HEK293T (cell line): ENCODE measurements around the gene RNF123.
A peak's percentile ranks its signal among the peaks of the same experiment; 100 is the strongest.

Source experiments
- CTBP1 ChIP-seq: fragments of 450-650 bp; IDR thresholded peaks from 2 replicates; pipeline ENCODE4 v1.6.1; 2016; ENCODE audit warnings: borderline replicate concordance
- ELF4 ChIP-seq: fragments of 450-650 bp; IDR thresholded peaks from 2 replicates; pipeline ENCODE4 v1.6.1; 2017; ENCODE audit warnings: antibody characterized with exemption
- HDGF ChIP-seq: fragments of 450-650 bp; IDR thresholded peaks from 2 replicates; pipeline ENCODE4 v1.6.1; 2017; ENCODE audit warnings: antibody characterized with exemption, borderline replicate concordance
- ZNF384 ChIP-seq: fragments of 450-650 bp; IDR thresholded peaks from 2 replicates; pipeline ENCODE4 v1.6.1; 2016

- TF ChIP-seq CTBP1 (no peak), ZNF384 (no peak), HDGF (0 out of 2 replicates have a peak, but pooled peaks have one; percentile 69), ELF4 (no peak)
Observed at GRCh38 chr3:49671291-49672288, 17.8 kb upstream of the RNF123 start.
